GM21737 (cell line): ENCODE data around the gene MYL10.
"Not testable (repeated sequence)": the region's sequence is repeated elsewhere in the genome, so short reads cannot be mapped to it uniquely, and the experiment has no call there.

ENCODE experiments used
- ATAC-seq: cut with Tn5 transposase; IDR thresholded peaks from one replicate; pipeline ENCODE4 v1.9.1; 2021; ENCODE audit warnings: mild to moderate bottlenecking, moderate library complexity; ENCODE audit not compliant: unreplicated experiment

MYL10 gene

DNA sequence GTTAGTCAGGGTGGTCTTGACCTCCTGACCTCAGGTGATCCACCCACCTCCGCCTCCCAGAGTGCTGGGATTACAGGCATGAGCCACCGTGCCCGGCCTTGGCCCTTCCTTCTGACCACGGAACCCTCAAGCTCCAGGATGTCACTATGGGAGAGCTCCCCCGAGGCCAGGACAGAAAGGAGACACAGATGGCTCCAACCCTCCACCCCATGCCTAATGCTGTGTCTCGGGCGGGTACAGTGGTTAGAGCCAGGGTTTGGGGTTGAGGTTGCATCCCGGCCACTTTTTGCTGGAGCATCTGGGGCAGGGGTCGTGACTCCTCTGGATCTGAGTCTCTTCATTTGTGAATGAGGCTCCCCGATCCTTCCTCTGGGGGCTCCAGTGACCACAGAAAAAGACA is 8.1 kb downstream of the MYL10 start:
- no peak for ATAC-seq

- no peak for ATAC-seq
Observed at GRCh38 chr7:101620395-101620794, 8.7 kb downstream of the MYL10 start.

DNA sequence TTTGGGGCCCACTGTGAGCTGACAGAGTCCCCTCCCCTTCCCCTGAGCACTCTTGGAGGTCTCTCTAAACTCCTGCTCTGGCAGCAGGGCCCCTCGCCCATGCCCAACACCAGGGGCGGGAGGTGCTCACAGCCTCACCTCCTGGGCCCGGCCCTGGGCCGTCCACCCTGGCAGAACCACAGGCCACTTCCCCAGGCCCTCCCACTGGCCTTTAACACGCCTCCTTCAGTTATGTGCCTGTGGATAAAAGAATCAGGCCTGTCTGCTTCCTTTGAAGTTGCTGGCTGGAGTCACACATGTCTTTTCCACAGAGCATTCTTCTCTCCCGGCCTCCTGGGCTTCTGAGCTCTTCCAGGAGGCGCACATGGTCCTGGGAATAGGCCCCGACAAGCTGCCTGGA is 10.2 kb downstream of the MYL10 start:
- ATAC-seq, result no peak

DNA sequence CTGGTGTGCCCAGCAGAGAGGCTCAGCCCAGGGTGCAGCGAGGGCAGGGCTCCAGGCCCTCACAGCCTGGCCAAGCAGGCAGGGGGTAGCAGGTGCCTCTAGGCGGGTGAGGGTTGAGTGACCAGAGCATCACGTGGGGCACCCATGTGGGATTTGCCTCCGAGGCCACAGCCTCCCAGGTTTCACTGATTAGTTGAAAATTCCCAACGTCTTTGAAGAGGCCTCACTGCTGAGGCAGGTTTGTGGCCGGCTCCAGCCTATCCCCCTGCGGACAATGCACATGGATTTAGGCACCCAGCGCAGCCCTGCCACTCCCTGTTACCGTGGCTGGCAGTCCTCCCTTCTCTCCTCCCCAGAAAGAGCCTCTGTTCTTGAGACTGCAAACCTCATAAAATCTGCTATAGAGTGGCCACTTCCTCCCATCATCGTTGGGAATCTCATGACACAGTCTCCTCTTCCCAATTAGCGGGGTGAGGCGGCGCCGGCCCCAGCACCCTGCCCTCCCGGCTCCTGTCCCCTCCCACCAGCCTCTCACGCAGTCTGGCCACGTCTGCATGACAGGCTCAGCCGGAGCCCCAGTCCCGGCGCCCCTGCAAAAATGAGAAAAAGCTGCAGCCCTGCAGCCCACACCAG is 10.8 kb downstream of the MYL10 start:
- no peak for ATAC-seq

GRCh38 chr7:101617451-101618206 is 11.5 kb downstream of the MYL10 start:
- ATAC-seq, result no peak

DNA sequence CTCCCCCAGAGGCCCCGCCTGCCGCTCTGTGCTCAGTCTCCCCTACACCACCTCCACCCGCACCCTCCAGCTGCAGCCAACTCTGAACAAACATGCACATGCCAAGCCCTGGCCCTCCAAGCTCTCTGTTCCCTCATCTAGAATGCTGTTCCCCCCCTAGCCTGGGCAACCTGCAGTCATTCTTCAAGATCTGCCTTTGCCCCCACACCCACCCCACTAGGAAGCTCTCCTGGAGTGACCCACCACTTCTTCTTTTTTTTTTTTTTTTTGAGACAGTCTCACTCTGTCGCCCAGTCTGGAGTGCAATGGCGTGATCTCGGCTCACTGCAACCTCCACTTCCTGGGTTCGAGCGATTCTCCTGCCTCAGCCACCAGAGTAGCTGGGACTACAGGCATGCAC is 13.7 kb downstream of the MYL10 start:
- ATAC-seq, result no peak

DNA sequence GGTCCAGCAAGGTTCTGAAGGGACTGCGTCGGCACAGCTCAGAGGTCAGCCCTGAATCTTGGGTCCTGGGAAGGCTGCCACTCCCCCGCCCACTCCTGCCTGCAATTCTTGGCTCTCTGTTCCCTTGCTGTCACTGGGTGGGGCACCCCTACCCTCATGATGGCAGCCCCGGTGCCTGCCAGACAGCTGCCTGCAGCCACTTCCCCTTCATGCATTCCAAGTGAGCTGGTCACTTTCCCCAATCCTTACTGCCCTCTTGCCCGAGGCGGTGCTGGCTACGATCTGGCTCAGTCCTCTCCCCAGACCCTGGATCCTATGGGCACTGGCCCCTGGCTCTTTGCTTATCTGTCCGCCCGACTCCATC is 14.2 kb downstream of the MYL10 start:
- no peak for ATAC-seq

DNA sequence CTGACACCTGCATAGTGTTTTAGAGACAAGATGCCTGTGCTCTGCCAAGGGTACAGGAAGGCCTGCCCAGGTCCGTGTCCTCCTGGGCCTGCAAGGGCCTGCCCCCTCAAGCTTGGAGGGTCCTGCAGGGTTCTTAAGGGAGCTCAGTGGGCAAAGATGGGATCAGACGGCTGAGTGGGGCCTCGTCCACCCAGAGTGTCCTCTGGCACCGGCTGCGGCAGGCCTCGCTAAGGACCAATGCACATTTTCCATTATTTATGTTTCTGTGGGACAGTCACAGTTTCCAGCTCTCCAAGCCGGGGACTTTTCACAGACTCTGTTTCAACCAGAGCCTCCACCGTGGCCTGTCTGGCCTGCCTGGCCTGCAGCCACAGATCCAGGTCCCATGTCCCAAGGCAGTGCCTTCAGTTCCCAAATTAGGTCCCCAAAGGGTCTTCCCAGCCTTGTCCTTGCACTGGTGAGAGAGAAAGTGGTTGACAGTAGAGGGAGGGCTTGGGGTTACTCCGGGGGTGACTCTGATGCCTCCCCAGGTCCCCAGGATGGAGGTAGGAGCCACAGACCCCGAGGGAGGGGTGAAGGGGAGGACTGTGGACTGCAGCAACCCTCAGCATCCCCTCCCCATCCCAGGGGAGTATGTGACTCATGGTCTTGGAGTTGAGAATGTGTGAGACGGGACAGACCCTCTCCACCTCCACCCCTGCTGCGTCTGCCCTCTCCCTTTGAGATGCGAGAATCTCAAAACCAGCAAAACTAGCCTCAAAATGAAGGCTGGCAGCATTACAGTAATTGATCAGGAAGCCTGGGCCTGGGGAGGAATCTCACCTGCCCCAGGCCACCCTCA is 14.8 kb downstream of the MYL10 start:
- no peak for ATAC-seq

- ATAC-seq, result no peak
Observed at GRCh38 chr7:101612885-101613515, 16.1 kb downstream of the MYL10 start.

- ATAC-seq, result no peak
Observed at GRCh38 chr7:101608772-101609713, 20.1 kb downstream of the MYL10 start.

DNA sequence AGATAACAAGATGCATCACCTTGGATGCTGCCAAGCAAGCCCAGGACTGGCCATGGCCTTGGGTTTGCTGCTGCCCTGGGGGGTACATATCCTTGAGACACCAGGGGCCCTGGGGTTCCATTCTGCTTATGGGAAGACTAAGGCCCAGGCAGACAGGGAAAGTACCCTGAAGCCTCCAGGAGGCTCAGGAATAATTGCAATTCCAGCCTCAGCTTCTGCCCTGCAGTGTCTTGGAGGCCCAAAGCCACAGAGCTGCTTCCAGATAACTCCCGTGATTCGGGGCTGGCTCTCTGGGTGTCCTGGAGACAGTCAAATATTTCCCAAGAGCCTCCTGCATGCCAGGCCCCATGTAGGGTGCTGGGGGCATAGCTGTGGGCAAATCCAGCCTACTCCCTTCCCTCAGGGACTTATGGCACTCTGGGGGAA is 22.6 kb downstream of the MYL10 start:
- ATAC-seq, result no peak

DNA sequence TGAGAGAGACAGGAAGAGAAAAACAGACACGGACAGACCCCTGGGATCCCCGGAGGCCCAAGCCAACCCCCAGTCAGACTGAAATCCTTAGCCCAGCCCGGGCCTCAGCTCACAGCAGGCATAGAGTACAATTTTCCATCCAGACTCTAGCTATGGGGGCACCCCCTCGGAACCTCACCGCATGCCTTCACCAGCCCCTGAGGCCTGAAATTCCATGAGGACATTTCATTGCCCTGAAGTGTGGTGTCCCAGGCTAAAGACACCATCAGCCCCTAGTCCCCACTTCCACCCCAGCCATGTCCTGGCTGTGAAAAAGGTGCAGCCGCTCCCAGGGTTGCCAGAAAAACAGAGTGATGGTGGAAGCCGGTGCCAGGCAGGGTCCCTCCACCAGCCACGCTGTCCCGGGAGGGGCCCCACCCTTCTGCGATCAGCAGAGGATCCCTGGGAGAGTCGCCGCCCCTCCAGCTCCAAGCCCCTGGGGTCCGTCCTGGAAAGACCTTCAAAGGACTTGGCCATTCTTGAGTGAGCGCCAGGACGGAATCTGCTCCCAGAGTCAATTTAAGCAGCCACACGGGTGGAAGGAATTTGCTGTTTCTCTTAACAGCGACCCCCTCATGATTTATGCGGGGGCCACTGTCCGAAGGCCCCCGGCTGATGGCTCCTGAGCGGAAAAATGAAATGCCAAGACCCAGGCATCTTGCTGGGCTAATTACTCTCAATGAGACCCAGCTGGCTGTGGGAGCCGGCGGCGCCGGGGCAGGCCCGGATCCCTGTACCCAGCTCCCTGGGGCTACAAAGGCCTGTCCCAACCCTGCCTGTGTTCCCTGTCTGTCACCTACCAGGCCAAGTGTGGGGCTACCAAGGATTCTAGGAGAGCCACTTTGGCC is 23.2 kb downstream of the MYL10 start:
- ATAC-seq, result no peak

DNA sequence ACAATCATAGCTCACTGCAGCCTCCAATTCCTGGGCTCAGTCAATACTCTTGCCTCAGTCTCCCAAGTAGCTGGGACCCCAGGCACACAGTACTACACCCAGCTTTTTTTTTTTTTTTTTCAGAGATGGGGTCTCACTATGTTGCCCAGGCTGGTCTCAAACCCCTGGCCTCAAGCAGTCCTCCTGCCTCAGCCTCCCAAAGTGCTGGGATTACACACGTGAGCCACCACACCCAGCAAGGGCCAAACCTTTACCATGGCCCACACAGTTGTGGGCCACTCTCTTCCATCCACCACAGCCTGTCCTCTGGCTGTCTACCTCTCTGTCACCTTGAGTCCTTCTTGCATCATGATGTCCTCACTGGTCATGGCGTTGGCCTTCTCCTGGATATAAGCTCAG is 24.2 kb downstream of the MYL10 start:
- ATAC-seq, result not testable (repeated sequence)

DNA sequence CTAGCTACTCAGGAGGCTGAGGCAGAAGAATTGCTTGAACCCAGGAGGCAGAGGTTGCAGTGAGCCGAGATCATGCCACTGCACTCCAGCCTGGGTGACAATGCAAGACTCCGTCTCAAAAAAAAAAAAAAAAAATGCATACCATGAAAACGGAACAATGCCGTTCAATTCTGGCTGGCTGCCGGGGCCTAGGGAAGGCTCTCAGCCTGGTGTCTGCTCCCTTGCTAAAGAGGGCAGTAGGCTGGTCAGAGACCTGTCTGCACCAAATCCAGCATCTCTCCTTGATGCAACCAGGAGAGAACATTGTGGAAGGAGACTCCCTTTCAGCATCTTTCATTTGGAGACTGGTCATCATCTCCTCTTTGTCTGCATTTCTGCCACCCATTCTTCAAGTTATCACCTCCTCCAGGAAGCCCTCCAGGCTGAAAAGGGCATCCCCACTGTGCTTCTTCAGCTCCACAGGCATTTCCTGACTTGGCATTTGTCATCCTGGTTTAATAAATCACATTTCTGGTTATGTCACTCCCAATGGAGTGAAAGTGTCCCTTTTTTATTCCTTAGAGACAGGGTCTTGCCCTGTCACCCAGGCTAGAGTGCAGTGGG is 24.7 kb downstream of the MYL10 start:
- no peak for ATAC-seq

- ATAC-seq, result no peak
Observed at GRCh38 chr7:101602484-101603241, 26.4 kb downstream of the MYL10 start.

GRCh38 chr7:101602082-101602481 is 27.0 kb downstream of the MYL10 start:
- ATAC-seq, result no peak

DNA sequence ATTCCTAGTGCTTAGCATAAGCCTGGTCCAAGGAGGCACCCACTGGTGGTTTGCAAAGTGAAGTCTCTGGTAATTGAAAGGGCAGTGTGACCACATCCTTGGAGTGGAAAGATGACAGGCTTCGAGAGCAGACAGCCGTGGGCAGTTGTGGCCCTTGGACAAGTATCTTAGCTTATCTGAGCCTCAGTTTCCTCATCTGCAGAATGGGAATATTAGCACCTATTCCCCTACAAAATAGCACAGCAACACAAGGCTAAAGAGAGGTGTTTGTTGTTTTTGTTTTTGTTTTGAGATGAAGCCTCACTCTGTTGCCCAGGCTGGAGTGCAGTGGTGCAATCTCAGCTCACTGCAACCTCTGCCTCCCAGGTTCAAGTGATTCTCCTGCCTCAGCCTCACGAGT is 29.3 kb downstream of the MYL10 start:
- ATAC-seq, result no peak
